HG03060 (cell line): Measurements from ENCODE around the gene KIF25.
"Not testable (repeated sequence)": the region's sequence is repeated elsewhere in the genome, so short reads cannot be mapped to it uniquely, and the experiment has no call there.

Experiments
- ATAC-seq: cut with Tn5 transposase; IDR thresholded peaks from one replicate; pipeline ENCODE4 v1.9.1; 2021; ENCODE audit warnings: low read depth, moderate number of reproducible peaks; ENCODE audit not compliant: unreplicated experiment

The KIF25 gene

DNA sequence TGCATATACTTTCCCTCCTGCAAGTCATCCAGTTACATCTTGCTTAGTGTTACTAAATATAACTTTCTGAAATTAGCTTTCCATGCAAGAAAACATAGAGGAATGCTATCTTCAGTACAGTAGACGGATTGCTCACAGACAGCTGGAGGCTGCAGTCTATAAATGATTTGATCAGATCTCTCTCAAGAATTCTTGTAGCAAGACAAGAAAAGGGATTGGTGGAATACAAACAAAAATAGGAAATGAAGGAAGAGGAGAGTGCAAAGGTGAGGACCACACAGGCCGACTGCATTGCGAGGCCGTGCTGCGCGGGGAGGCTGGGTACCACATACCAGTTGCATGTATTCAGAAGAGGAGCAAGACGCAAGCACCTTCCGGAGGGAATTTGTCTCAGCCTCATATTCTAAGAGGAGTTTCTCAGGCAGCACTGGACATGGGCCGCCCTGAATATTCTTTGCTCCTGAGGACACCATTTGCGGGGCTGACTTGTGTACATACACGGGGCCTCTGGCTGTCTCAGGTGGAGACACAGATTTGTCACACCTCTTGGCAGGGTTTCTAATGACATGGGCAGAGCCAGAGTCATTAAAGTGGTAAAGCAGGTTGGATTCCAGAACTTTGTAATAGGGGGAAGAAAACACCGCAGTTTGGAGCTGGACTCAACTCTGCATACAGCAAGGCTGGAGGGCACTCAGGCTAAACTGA lies 22.7 kb upstream of the KIF25 start:
- ATAC-seq, result no peak

- ATAC-seq, result no peak
These were observed 22.0 kb upstream of the KIF25 start for GRCh38 chr6:167975458-167975857.

DNA sequence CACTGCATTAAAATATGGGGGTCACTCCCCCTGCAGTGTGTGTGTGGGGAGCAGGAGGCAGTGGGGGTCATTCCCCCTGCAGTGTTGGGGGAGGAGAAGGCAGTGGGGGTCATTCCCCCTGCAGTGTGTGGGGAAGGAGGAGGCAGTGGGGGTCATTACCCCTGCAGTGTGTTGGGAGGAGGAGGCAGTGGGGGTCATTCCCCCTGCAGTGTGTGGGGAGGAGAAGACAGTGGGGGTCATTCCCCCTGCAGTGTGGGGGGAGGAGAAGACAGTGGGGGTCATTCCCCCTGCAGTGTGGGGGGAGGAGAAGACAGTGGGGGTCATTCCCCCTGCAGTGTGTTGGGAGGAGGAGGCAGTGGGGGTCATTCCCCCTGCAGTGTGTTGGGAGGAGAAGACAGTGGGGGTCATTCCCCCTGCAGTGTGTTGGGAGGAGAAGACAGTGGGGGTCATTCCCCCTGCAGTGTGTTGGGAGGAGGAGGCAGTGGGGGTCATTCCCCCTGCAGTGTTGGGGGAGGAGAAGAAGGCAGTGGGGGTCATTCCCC lies 21.3 kb upstream of the KIF25 start:
- ATAC-seq, result not testable (repeated sequence)

- no peak for ATAC-seq
These were observed 20.8 kb upstream of the KIF25 start for GRCh38 chr6:167976708-167977107.

- no peak for ATAC-seq
These were observed 19.6 kb upstream of the KIF25 start for GRCh38 chr6:167977717-167978467.

GRCh38 chr6:167978607-167979006 lies 18.9 kb upstream of the KIF25 start:
- no peak for ATAC-seq

DNA sequence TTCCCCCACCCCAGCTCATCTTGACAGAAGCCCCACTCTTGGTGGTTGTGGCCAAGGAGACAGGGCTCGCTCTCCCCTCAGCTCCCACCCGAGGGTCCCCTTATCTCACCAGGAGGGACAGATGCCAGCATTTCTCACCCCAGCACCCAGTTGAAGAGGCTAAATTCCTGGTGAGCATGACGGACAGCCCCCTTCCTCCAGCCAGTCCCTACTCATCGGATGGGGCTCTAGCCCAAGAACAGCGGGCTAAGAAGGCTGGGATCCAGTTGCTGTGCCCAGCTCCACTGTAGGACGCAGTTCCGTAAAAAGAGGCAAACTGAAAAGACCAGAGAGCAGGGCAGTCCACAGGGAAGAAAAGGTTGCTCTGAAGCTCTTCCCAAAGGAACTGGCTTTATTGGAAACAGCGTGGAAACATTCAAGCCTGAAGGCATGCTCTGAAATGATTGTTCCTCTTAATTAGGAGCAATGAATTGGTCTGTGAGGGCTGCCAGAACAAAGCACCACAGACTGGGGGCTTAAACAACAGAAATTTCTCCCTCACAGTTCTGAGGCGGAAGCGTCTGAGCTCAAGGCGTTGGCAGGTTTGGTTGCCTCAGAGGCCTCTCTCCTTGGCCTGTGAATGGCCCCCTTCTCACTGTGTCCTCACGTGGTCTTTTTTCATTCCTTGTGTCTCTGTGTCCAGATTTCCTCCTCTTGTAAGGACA lies 17.9 kb upstream of the KIF25 start:
- ATAC-seq, result no peak

DNA sequence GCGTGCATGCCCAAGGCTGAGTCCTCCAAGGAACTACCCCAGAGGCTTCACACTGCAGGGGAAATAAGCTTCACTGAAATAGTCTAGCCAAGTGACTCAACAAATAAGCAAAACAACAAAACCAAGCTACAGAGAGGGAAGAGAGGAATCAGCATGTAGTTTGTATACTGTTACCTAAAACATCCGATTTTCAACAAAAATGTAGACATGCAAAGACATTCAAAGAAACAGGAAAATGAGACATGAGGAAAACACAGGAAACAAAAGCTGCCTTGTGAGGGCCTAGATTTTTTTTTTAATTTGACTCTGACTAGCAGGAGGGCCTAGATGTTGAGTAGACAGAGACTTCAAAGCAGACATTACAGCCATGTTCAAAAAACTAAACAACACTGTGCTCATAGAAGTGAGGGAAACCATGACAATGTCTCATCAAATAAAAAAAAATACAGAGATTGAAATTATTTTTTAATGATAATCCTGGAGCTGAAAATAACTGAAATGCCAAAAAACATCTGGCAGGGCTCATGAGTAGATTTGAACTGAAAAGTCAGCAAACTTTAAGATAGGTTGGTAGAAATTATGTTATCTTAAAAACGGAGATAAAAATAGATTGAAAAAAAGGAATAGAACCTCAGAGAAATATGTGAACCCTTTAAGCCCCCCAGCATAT lies 16.4 kb upstream of the KIF25 start:
- ATAC-seq, result no peak

DNA sequence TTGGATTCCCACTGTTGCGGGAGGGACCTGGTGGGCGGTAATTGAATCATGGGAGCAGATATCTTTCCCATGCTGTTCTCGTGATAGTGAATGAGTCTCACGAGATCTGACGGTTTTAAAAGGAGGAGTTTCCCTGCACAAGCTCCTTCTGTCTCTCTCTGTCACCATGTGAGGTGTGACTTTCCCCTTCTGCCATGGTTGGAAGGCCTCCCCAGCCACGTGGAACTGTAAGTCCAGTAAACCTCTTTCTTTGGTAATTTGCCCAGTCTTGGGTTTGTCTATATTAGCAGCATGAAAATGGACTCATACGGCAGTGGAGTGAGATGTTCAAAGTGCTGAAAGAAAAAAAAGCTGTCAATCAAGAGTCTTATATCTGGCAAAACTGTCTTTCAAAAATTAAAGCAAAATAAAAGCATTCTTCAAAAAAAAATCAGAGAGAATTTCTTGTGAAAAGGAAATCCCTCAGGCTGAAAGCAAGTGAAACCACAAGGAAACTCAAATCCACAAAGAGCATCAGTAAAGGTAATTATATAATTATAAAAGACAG lies 15.5 kb upstream of the KIF25 start:
- no peak for ATAC-seq

GRCh38 chr6:167984144-167984719 lies 13.2 kb upstream of the KIF25 start:
- ATAC-seq, result no peak

GRCh38 chr6:167984876-167985604 lies 12.4 kb upstream of the KIF25 start:
- no peak for ATAC-seq

DNA sequence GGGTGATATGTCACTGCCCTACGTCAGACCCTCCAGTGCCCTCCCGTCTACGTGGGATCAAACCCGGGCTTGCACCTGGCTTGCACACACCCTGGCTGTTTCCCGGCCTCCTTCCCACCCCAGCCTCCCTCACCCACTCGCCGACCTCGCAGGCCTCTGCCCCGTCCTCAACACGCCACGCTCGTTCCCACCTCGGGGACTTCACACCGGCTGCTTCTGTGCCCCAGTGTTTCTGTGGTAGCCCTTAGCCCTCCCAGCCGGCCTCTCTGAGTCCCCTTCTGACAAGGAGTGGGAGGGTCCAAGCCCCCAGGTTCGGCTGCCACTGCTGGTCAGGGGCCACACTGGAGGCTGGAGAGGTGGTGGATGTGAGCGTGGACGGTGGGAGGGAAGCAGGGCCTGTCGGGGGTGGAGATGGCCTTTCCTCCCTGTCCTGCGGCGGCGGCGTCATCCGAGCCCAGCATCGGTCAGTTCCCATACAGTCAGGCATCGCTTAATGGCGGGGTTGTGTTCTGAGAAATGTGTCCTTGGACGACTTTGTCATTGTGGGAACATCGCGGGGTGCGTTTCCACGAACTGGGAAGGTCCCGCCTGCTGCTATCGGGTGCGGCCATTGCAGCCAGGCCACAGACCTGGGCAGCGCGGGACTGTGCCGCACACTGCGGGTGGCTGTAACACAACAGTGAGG lies 11.4 kb upstream of the KIF25 start:
- no peak for ATAC-seq

DNA sequence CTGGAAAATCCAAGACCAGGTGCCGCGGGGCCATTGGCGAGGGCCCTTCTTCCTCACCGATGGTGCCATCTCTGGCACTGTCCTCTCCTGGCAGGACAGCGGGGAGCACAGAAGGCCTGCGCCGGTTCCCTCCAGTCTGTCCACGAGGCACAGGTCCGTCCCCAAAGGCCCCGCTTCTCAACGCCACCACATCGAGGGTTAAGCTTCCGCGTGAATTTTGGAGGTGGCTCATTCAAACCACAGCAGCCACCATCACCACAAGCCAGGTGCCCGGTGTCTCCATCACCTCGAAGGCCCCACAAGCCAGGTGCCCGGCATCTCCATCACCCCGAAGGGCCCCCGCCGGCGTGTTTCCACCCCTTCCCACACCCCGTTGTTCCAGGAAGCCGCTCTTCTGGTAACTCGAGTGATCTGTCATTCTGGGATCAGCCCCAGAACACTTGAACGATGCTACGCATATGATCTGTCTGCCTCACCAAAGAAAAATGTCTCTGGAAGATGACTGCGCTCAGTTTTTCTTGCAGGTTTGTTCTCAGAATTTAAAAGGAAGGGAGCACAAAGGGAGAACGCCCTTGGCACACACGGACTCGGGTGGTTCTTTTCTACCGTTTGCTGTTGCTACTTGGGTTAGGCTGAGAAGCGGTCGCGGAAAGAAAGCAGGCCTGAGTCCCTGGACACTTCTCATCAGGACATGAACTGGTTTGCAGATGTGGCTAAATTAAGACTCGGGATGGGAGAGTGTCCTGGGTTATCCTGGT lies 9.9 kb upstream of the KIF25 start:
- ATAC-seq, result no peak

DNA sequence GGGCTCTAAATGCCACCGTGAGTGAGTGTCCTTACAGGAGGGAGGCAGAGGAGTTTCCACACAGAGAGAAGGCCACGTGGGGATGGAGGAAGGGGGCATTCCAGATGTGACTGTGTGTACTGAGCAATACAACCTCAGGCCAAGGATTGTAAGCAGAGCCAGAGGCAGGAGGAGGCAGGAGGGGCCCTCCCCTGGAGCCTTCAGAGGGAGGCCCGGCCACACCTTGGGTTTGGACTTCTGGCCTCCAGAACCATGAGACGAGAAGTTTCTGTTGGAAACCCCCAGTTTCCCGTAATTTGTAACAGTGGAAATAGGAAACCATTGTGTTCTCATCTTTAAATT lies 9.3 kb upstream of the KIF25 start:
- no peak for ATAC-seq

- no peak for ATAC-seq
These were observed 8.3 kb upstream of the KIF25 start for GRCh38 chr6:167988945-167989841.

GRCh38 chr6:167990016-167990945 lies 7.2 kb upstream of the KIF25 start:
- no peak for ATAC-seq
